ENCODE data around the gene SETD6. TPM values are rescaled to one million over a fixed set of nuclear protein-coding genes. Genes with fewer than 3 reads are reported as not detected.

Gene SETD6
- total and polyA plus RNA-seq, 2 of the 8 experiments (the other 6 are each of a cell fraction or from before 2014, with no cell fraction given) = 25.3 to 40.5 TPM

- Histone ChIP-seq H2BK20ac (ENCODE audit: low read length) (no peak overlapping the region), H3K4me1 (replicated peaks in 1 of 4; ENCODE audit: control insufficient read depth in 3 of 4, insufficient read depth in 4 of 4, low read length in 3 of 4) (peaks cover 4 to 11% (median 5%) of the 10 kb centered on the region in 4 experiments), H3K27me3 (replicated peaks in 1 of 4; ENCODE audit: control insufficient read depth in 3 of 4, extremely low read depth in 1 of 4, insufficient read depth in 3 of 4, low read length in 3 of 4) (no peaks in the 10 kb centered on the region), H3K9ac (replicated peaks in 1 of 4; ENCODE audit: extremely low read depth in 1 of 4, low read depth in 3 of 4, low read length in 3 of 4) (no peak overlapping the region), H3K9me3 (ENCODE audit: insufficient read depth in 2 of 2, low read depth in 1 of 2, low read length in 1 of 2) (no peaks in the 10 kb centered on the region), H2BK5ac (ENCODE audit: low read depth, low read length) (no peak overlapping the region), H2BK15ac (ENCODE audit: low read length) (no peak overlapping the region), H4K20me1 (replicated peaks in 1 of 2; ENCODE audit: control insufficient read depth in 1 of 2, insufficient read depth in 2 of 2, low read length in 2 of 2) (peaks cover 9 to 21% of the 10 kb centered on the region in 2 experiments), H3K79me2 (ENCODE audit: control insufficient read depth in 1 of 2, insufficient read depth in 2 of 2, low read length in 2 of 2) (peaks cover 0 to 22% of the 10 kb centered on the region in 2 experiments; a peak in 2 of 4 replicates), H3K18ac (ENCODE audit: extremely low read depth, low read length) (no peak overlapping the region), H3K4me2 (ENCODE audit: insufficient read depth in 1 of 2, low read depth in 2 of 2, low read length in 2 of 2) (no peak overlapping the region), H2BK12ac (ENCODE audit: low read depth, low read length) (no peak overlapping the region), H4K8ac (ENCODE audit: extremely low read depth, insufficient read depth, low read length) (no peak overlapping the region), H2BK120ac (replicated peaks; ENCODE audit: low read depth, low read length) (no peak overlapping the region), H2AK5ac (ENCODE audit: low read depth, low read length) (no peak overlapping the region), H3K79me1 (ENCODE audit: low read depth, low read length) (no peaks in the 10 kb centered on the region; the same call in 1 of the 2 replicates), H3K23ac (ENCODE audit: insufficient read length) (no peak overlapping the region), H3K23me2 (ENCODE audit: low read depth, low read length) (no peaks in the 10 kb centered on the region; the same call in 1 of the 2 replicates), H3K14ac (ENCODE audit: insufficient read length) (no peak overlapping the region), H2AFZ (ENCODE audit: low read length) (no peak overlapping the region), H3K4me3 (ENCODE audit: extremely low read depth in 1 of 4, insufficient read depth in 2 of 4, low read depth in 3 of 4, low read length in 4 of 4) (no peak overlapping the region), H3K36me3 (ENCODE audit: control insufficient read depth in 2 of 4, insufficient read depth in 4 of 4, low read length in 3 of 4) (peaks cover 31 to 78% (median 62%) of the 10 kb centered on the region in 4 experiments), H4K91ac (replicated peaks; ENCODE audit: insufficient read length, low read length) (no peak overlapping the region), H4K5ac (ENCODE audit: insufficient read length, low read depth, low read length) (no peak overlapping the region), H3K56ac (replicated peaks; ENCODE audit: insufficient read length, low read depth, low read length) (no peak overlapping the region), H3K27ac (ENCODE audit: low read depth, low read length) (no peak overlapping the region), H3K4ac (replicated peaks; ENCODE audit: insufficient read length, low read depth, low read length) (no peak overlapping the region)
- no peak for FAIRE-seq
- ChIA-PET CTCF (ENCODE audit: partially characterized antibody) (interaction anchor here (0.9 to 2.0 kb wide), 6 partner anchors 12 to 182 kb away, joined by 3 to 8 read pairs (median 4); no protein-coding TSS in a partner anchor), POLR2A (ENCODE audit: partially characterized antibody) (interaction anchor here (0.7 to 2.2 kb wide), 10 partner anchors 9 to 143 kb away, joined by 3 to 8 read pairs (median 4); no protein-coding TSS in a partner anchor)
- WGBS, 2 experiments (ENCODE audit: extremely low coverage in 1 of 2, insufficient coverage in 1 of 2, insufficient read length in 1 of 2, insufficient replicate concordance in 2 of 2, low coverage in 1 of 2, low lambda C conversion rate in 2 of 2, missing lambda C conversion rate in 1 of 2) = 93% methylated on average over 1 of the region's 1 CpG; no CpG with 5 or more reads in 1 of the 2 experiments
- DNase-seq (ENCODE audit: low read depth in 1 of 2, low spot score in 2 of 2) = no peak
- TF ChIP-seq BCL11A (IDR thresholded peaks at IDR 0.05; ENCODE audit: low read depth in 2 of 2, low read length in 2 of 2) = no peak
- TF ChIP-seq RNF2 (IDR thresholded peaks at IDR 0.05; ENCODE audit: borderline replicate concordance, low read depth, low read length, missing control alignments, poor library complexity, severe bottlenecking) = no peak
- TF ChIP-seq POU5F1 (IDR thresholded peaks at IDR 0.05; ENCODE audit: low read depth, low read length) = no peak
Observed at GRCh38 chr16:58518980-58519368, 3.7 kb downstream of the SETD6 start.
